Fibroblast of mammary gland (primary cell): ENCODE results near the gene PMF1.

ENCODE experiments used
- DNase-seq: peaks from one replicate; pipeline ENCODE4 v3.0.0-alpha.2; 2010; ENCODE audit warnings: low read depth
- H3K4me3 ChIP-seq: 2 replicates; pipeline ENCODE4 v1.5.1; 2011; ENCODE audit warnings: low read depth, mild to moderate bottlenecking, low read length, moderate library complexity; ENCODE audit not compliant: control insufficient read depth
- TF ChIP-seq, protein P1 (sequence below): conservative IDR thresholded peaks from 2 replicates; pipeline ENCODE4 v1.5.1; 2011; ENCODE audit warnings: low read depth, low read length, inconsistent platforms; ENCODE audit not compliant: control insufficient read depth, insufficient read depth

Gene PMF1

DNA sequence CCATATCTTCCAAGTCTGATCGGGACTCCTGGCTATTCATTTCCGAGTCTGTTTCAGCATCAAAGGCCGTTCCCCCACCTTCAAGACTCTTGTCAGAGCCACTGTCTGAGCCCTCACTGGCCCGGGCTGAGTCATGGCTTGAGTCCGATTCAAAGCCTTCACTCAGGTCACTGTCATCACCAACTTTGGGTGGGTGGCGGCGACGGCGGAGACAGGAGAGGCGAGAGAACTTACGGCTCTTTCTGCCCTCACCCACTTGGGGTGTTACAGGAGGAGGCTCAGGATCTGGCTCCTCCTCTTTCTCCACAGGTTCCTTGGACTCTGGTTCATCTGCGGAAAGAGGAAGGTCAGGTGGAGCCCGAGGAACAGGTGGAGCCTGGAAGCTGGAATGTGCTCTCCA is 53.2 kb downstream of the PMF1 start:
- H3K4me3 ChIP-seq, result no peak overlapping the region
- TF ChIP-seq, protein P1, sequence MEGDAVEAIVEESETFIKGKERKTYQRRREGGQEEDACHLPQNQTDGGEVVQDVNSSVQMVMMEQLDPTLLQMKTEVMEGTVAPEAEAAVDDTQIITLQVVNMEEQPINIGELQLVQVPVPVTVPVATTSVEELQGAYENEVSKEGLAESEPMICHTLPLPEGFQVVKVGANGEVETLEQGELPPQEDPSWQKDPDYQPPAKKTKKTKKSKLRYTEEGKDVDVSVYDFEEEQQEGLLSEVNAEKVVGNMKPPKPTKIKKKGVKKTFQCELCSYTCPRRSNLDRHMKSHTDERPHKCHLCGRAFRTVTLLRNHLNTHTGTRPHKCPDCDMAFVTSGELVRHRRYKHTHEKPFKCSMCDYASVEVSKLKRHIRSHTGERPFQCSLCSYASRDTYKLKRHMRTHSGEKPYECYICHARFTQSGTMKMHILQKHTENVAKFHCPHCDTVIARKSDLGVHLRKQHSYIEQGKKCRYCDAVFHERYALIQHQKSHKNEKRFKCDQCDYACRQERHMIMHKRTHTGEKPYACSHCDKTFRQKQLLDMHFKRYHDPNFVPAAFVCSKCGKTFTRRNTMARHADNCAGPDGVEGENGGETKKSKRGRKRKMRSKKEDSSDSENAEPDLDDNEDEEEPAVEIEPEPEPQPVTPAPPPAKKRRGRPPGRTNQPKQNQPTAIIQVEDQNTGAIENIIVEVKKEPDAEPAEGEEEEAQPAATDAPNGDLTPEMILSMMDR, result no peak
- DNase-seq, result no peak

DNA sequence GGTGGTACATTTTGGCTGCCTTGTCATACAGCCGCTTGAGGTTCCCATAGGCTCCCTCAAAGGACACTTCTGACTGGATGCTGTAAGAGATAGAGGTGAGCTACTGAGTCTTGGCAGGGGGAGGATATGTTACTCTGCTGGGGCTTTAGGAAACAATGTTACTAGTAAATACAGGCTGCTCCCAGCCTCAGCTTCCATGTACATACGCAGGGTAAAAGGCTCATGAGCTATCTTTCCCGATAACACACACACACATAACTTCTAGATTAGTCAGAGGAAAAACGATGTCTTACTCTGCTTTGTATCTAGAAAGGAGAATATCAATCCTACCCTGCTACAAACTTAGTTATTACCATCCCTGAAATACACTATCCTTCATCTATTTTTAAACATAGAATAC is 55.5 kb downstream of the PMF1 start:
- H3K4me3 ChIP-seq, result no peak overlapping the region
- TF ChIP-seq, protein P1, result no peak
- no peak for DNase-seq

DNA sequence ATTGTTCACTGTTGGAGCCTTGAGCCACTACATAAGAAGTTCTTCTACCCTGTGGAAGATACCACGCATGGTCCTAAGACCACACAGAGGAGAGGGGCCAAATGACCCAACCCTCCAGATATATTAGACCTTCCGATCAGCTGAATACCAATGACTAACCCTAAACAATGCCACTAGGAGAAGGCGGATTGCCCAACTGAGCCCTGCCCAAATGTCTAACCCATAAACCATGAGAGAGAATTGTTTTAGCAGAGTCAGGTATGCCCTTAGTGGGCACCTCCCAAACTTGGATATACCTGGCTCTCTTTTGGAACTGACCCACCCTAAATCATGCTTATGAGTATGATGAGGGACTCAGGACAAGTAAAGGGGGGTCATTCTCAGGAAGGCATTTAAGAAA is 57.5 kb downstream of the PMF1 start:
- TF ChIP-seq, protein P1, result no peak
- no peak for DNase-seq

DNA sequence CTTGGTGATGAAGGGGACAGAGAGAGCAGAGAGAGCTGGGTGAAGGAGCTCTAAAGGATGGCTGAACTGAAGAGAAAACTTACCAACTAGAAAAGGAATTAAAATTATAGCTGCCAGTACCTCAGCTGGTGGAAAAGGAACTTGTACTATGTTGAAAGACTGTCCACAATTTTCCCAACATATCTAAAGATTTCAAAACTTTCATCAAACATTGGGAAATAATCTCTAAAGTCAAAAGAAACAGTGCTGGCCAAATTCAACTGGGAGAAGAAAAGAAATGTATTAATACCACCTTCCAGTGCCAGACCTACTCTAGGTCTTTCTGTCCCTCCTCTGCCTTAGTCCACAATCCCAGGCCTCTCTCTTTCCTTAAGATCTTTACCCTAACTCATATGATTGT is 63.7 kb downstream of the PMF1 start:
- peak; percentile 43 for DNase-seq
- no peak overlapping the region for H3K4me3 ChIP-seq
- TF ChIP-seq, protein P1, result no peak

More for the DNA sequence above, 57.5 kb downstream of the PMF1 start:
- H3K4me3 ChIP-seq, result no peak overlapping the region

DNA sequence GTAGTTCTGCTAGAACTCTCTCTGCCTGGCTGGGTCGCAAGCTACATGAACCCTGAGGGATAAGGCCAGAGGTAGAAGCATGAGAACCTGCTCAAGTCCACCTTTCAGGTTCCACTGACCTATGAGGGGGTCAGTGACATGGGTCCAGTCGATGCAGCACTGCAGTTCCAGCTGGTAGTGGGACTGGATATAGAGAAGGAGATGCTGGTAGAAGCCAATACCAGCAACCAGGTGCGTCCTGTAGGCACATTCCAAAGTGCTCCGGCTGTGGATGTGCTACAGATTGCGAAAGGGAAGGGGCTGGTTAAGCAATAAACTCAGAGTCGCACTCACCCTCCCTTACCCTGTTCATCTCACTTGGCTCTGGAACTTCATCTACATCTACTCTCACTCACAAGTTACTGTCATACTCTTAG is 64.2 kb downstream of the PMF1 start:
- DNase-seq, result peak; percentile 51
- TF ChIP-seq, protein P1, result no peak
- no peak overlapping the region for H3K4me3 ChIP-seq

DNA sequence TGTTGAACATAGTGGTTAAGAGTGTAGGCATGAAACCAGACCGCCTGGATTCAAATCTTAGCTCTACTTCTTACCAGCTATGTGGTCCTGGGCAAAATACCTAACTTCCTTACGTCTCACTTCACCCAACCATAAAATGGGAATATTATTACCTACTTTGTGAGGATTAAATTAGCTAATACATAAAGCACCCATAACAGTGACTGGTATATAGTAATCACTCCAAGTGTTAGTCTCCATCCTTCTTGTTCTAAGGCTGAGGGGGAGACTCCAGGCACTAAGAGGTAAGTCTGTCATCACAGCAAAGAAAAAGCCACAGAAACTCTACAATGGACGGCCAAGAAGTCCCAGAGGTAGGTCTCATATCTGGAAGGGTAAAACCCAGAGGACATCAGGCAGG is 67.0 kb downstream of the PMF1 start:
- H3K4me3 ChIP-seq, result no peak overlapping the region
- TF ChIP-seq, protein P1, result no peak
- no peak for DNase-seq

DNA sequence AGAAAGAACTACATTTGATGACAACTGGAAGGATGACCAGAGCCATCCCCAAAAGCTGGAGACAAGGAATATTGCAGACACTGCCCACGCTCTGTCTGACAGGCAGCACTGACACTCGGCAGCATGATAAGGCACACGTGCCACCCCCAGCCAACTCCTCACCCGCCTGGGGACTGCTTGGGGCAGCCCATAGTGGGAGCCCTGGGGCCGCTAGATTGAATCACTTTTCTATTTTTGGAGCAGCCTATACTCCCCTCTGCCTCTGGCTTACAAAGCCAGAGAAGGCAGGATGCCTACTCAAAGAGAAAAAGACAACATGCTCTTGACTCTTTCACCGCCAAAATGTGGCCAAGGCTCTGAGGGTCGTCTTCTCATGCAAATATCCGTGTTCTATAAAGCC is 68.5 kb downstream of the PMF1 start:
- TF ChIP-seq, protein P1, result peak; percentile 7
- peak overlapping the region; percentile 97 for H3K4me3 ChIP-seq
- peak; percentile 57 for DNase-seq
